Choroid plexus epithelial cell (primary cell): Measurements from ENCODE around the gene NME4.
"Not testable (repeated sequence)": the region's sequence is repeated elsewhere in the genome, so short reads cannot be mapped to it uniquely, and the experiment has no call there.

ENCODE experiments used
- DNase-seq: peaks from one replicate; pipeline ENCODE4 v3.0.0-alpha.2; 2010; ENCODE audit warnings: low read depth
- H3K4me3 ChIP-seq: 2 replicates; pipeline ENCODE4 v1.5.1; 2011; ENCODE audit warnings: low read depth, mild to moderate bottlenecking, control low read depth, low read length, moderate library complexity
- TF ChIP-seq, protein P1 (sequence below): conservative IDR thresholded peaks from 2 replicates; pipeline ENCODE4 v1.5.1; 2011; ENCODE audit warnings: low read depth, mild to moderate bottlenecking, control low read depth, inconsistent platforms, low read length, moderate library complexity

Gene NME4

DNA sequence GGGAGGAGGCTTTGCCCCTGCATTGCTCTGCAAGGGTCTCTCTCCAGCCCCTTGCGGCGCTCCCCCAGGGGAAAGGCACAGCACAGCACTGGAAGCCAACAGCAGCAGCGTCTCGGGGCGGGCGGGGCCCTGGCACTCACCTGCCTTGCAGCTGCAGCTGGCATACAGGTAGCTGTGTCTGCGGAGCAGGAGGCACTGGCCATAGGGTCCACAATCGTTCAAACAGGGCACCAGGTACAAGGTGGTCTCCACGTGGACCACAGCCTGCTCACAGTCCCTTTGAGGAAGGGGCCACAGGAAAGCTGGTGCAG, 22.4 kb upstream of the NME4 start:
- no peak for DNase-seq
- no peak overlapping the region for H3K4me3 ChIP-seq
- TF ChIP-seq, protein P1, sequence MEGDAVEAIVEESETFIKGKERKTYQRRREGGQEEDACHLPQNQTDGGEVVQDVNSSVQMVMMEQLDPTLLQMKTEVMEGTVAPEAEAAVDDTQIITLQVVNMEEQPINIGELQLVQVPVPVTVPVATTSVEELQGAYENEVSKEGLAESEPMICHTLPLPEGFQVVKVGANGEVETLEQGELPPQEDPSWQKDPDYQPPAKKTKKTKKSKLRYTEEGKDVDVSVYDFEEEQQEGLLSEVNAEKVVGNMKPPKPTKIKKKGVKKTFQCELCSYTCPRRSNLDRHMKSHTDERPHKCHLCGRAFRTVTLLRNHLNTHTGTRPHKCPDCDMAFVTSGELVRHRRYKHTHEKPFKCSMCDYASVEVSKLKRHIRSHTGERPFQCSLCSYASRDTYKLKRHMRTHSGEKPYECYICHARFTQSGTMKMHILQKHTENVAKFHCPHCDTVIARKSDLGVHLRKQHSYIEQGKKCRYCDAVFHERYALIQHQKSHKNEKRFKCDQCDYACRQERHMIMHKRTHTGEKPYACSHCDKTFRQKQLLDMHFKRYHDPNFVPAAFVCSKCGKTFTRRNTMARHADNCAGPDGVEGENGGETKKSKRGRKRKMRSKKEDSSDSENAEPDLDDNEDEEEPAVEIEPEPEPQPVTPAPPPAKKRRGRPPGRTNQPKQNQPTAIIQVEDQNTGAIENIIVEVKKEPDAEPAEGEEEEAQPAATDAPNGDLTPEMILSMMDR, result no peak

DNA sequence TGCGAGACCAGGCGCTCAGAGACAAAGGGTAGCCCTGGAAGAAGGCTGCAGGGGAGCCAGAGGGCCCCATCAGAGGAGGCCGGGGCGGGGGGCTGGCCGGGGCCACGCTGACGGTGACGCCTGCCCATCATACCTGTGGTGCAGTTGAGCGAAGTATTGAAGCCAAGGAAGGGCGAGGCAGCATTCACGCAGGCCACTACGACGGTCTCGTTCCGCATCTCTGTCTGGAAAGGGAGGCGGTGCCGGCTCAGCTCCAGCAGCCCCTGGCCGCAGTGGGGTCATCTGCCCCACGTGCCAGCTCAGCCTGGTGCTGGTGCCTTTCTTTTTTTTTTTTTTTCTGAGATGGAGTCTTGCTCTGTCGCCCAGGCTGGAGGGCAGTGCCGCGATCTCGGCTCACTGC, 21.8 kb upstream of the NME4 start:
- no peak for DNase-seq
- TF ChIP-seq, protein P1, result no peak
- no peak overlapping the region for H3K4me3 ChIP-seq

DNA sequence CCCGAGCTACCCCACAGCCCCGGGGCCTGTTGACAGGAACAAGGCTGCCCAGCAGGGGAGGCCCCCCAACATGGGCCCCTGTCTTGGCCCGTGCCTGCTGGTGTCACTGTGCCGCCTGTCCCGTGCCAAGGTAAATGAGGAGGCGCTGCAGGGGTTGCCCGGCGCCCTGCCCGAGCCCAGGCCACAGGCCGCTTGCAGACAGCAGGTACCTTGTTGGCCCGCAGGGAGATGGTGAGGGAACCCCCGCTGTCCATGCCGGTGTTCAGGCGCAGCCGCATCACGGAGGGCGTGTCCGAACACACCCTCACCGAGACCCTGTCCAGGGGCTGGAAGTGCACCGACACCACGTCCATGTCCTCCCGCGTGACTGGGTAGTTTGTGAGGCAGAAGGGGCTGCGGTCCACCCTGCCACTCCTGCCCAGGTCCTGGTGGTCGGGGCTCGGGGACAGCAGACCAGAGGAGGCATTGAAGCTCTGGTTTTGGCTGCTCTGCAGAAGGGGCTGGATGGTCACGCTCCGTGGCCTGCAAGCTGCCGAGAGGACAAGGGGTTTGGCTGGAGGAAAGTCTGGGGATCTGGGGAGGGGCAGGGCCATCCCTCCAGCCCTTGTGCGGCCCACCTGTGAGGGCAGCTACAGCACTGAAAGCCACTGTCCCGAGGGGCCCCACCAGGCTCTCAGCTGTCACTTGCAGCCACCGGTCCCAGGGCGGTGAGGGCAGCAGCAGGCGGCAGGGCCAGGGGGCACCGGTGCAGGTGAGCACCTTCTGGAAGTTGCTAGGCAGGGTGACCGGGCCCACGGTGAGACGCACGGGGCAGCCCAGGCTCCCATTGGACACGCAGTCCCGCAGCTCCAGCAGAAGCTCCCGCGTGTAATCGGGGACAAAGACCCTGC, 20.8 kb upstream of the NME4 start:
- TF ChIP-seq, protein P1, result no peak
- H3K4me3 ChIP-seq, result no peak overlapping the region
- no peak for DNase-seq

DNA sequence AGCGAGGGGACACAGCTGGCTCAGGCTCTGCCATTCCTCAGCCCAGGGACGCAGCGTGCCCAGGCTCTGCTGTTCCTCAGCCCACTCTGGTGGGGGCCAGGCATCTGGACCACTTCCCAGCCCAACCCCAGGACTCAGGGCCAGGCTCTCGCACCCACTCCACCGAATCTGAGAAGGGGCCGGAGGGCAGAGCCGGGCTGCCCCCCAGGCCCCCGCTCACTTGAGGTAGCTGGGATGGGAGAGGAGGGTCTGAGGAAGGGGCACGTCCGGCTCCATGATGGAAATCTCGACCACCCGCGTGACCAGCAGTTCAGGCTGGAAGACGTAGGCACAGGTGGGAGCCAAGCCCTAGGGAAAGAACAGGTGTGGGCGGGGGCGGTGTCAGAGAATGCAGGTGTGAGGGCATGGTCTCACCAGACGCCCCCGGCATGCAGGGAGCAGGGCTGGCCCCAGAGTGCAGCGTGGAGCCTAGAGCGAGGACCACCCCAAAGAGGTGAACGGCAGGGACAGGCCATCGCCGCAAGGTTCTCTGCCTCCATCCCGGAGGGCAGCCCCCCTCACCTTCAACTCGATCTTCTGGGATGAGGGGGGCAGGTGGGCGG, 20.1 kb upstream of the NME4 start:
- no peak overlapping the region for H3K4me3 ChIP-seq
- no peak for DNase-seq
- TF ChIP-seq, protein P1, result no peak

DNA sequence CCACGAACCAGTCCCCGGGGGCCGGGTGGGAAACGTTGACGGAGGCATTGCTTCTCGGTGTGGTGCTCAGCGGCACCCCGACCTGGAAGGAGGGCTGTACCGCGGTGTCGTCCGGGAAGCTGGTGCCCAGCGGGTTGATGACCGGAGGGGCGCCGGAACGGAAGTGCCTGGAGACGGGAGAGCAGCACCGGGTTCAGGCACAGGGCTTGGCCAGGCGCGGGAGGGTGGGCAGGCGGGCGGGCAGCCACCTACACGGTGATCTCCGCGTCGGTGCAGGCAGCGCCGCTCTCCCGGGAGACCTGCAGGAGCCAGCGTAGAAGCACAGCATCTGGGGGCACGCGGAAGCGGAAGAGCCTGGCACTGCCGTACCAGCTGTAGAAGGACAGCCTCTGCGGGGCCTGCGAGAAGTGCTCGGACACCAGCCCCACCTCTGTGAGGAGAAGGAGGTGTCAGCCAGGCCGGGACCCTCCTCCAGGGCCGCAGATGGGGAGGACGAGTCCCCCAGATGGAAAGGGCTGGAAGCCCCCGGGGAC, 19.5 kb upstream of the NME4 start:
- H3K4me3 ChIP-seq, result no peak overlapping the region
- TF ChIP-seq, protein P1, result no peak
- DNase-seq, result no peak

DNA sequence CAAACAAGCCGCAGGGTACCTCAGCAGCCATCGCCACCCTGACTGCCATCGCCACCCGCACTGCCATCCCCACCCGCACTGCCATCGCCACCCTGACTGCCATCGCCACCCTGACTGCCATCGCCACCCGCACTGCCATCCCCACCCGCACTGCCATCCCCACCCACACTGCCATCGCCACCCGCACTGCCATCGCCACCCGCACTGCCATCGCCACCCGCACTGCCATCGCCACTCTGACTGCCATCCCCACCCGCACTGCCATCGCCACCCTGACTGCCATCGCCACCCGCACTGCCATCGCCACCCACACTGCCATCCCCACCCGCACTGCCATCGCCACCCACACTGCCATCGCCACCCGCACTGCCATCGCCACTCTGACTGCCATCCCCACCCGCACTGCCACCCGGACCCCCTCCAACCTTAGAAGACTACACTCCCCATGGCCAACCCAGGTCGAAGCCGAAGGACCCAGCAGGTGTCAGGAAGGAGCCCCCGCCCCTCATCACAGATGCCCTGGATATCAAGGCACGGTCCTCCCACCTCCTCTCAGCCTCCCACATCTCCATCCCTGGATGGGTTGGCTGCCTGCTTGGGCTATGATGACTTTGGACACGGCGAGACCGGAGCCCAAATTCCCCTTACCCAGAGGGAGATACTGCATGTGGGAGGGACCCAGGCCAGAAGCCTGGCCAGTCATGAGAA, 18.7 kb upstream of the NME4 start:
- DNase-seq, result not testable (repeated sequence)

DNA sequence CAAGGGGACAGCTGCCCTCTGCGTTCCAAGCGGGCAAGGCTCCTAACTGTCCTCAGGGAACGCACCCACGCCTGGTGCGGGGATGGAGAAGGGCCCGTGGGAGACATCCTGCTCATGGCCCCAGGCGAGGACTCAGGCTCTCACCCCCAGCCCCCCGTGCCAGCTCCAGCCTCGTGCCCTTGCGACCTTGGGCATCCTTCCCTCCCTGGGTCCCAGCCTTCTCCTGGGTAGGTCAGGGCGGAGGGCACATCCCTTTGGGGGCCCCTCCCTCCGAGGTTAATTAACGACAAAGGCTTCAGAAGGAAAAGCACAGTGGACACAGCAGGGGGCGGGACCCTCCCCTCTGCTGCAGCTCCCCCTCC, 18.2 kb upstream of the NME4 start:
- TF ChIP-seq, protein P1, result no peak
- no peak for DNase-seq
- no peak overlapping the region for H3K4me3 ChIP-seq

More for the DNA sequence above, 18.7 kb upstream of the NME4 start:
- H3K4me3 ChIP-seq, result not testable (repeated sequence)
